Keratinocyte (primary cell): ENCODE data around the gene ESM1. TPM values are rescaled to one million over a fixed set of nuclear protein-coding genes. Genes with fewer than 3 reads are reported as not detected.

Experiments used
- DNase-seq: peaks from one replicate; pipeline ENCODE4 v3.0.0-alpha.2; 2011; ENCODE audit warnings: low read depth, missing footprints, low spot score
- FAIRE-seq: peaks from 2 replicates; lab custom pipeline; 2011; peaks lifted over from hg19 to GRCh38; lab: Jason Lieb, UNC
- H2AFZ ChIP-seq: 2 replicates; pipeline ENCODE4 v1.6.0; 2012; ENCODE audit warnings: low read length, control low read depth, inconsistent platforms; ENCODE audit not compliant: control insufficient read depth
- H3K27ac ChIP-seq: 2 replicates; pipeline ENCODE4 v1.5.1; 2011; ENCODE audit warnings: low read length; ENCODE audit not compliant: control insufficient read depth, insufficient read depth
- H3K27me3 ChIP-seq: 3 replicates; pipeline ENCODE4 v1.6.0; 2011; ENCODE audit warnings: low read length; ENCODE audit not compliant: control insufficient read depth, insufficient read depth; ENCODE audit errors: extremely low read depth
- H3K36me3 ChIP-seq, 2 experiments: 2 replicates in 1 of 2; 3 replicates in 1 of 2; pipeline ENCODE4 v1.5.1; 2011; ENCODE audit warnings: low read length in 2 of 2, mild to moderate bottlenecking in 1 of 2; ENCODE audit not compliant: control insufficient read depth in 2 of 2, insufficient read depth in 2 of 2; ENCODE audit errors: extremely low read depth in 1 of 2
- H3K4me1 ChIP-seq: 3 replicates; pipeline ENCODE4 v1.5.1; 2011; ENCODE audit warnings: low read length; ENCODE audit not compliant: control insufficient read depth, insufficient read depth; ENCODE audit errors: extremely low read depth
- H3K4me2 ChIP-seq: 3 replicates; pipeline ENCODE4 v1.6.0; 2011; ENCODE audit warnings: low read depth, low read length; ENCODE audit not compliant: control insufficient read depth, insufficient read depth; ENCODE audit errors: extremely low read depth
- H3K4me3 ChIP-seq, 3 experiments: fragments of 200-600 bp in 1 of 3; sonication (generic) in 1 of 3; 2 replicates in 2 of 3; 3 replicates in 1 of 3; pipeline ENCODE4 v1.5.1; 2011 to 2016; ENCODE audit warnings: low read length in 3 of 3, mild to moderate bottlenecking in 3 of 3, control low read depth in 2 of 3, inconsistent platforms in 1 of 3, low read depth in 1 of 3, mixed read lengths in 1 of 3, mixed run types in 1 of 3, moderate library complexity in 1 of 3; ENCODE audit not compliant: control insufficient read depth in 2 of 3, insufficient read depth in 2 of 3; ENCODE audit errors: extremely low read depth in 1 of 3
- H3K79me2 ChIP-seq: 2 replicates; pipeline ENCODE4 v1.6.0; 2012; ENCODE audit warnings: low read length; ENCODE audit not compliant: control insufficient read depth, insufficient read depth
- H3K9ac ChIP-seq: 3 replicates; pipeline ENCODE4 v1.6.0; 2011; ENCODE audit warnings: low read length; ENCODE audit not compliant: control insufficient read depth, insufficient read depth; ENCODE audit errors: extremely low read depth
- H3K9me1 ChIP-seq: 3 replicates; pipeline ENCODE4 v1.6.0; 2011; ENCODE audit warnings: low read length; ENCODE audit not compliant: control insufficient read depth, insufficient read depth; ENCODE audit errors: extremely low read depth
- H3K9me3 ChIP-seq: 2 replicates; pipeline ENCODE4 v1.5.1; 2012; ENCODE audit warnings: low read depth, low read length; ENCODE audit not compliant: control insufficient read depth
- H4K20me1 ChIP-seq: 3 replicates; pipeline ENCODE4 v1.6.0; 2011; ENCODE audit warnings: low read length; ENCODE audit not compliant: control insufficient read depth, insufficient read depth; ENCODE audit errors: extremely low read depth
- EZH2 ChIP-seq: IDR thresholded peaks from one replicate; pipeline ENCODE4 v1.6.1; 2012; ENCODE audit warnings: inconsistent platforms, mild to moderate bottlenecking, low read length, moderate library complexity
- dilution Hi-C: fragments of 300-500 bp; cut with MboI; formaldehyde crosslinking; loops from one replicate; pipeline ENCODE4 v1.7.0; 2020; ENCODE audit warnings: low sequenced_read_pairs; ENCODE audit not compliant: extremely low pct_ligation_motif_present
- polyA plus RNA-seq, 5 experiments: library from polyadenylated mRNA; depleted of rRNA in 3 of 5; stranded (reverse) in 3 of 5; stranded (forward) in 1 of 5; unstranded in 1 of 5; fragments of >200 nt; gene quantifications; 1 replicate in 1 of 5; 2 replicates in 3 of 5; 3 replicates in 1 of 5; pipeline versions ENCODE4 v1.2.1 to v1.2.3, GENCODE V29; 2011 to 2012; ENCODE audit warnings: missing spikeins in 2 of 5, low read depth in 1 of 5, low replicate concordance in 1 of 5
- TF ChIP-seq, protein P1 (sequence below), 3 experiments: IDR thresholded peaks in 1 of 3; conservative IDR thresholded peaks in 1 of 3; optimal IDR thresholded peaks in 1 of 3; 2 replicates in 2 of 3; 3 replicates in 1 of 3; pipeline versions ENCODE3 to v1.5.1; 2011; ENCODE audit warnings: low read length in 3 of 3, mild to moderate bottlenecking in 3 of 3, moderate library complexity in 2 of 3, control low read depth in 1 of 3, inconsistent platforms in 1 of 3; ENCODE audit not compliant: insufficient read depth in 2 of 3; ENCODE audit errors: extremely low read depth in 1 of 3

ESM1 gene
- polyA plus RNA-seq, 1 donor (not counting 4 experiments of a cell fraction or from before 2014, with no cell fraction given), result 0.07 TPM

DNA sequence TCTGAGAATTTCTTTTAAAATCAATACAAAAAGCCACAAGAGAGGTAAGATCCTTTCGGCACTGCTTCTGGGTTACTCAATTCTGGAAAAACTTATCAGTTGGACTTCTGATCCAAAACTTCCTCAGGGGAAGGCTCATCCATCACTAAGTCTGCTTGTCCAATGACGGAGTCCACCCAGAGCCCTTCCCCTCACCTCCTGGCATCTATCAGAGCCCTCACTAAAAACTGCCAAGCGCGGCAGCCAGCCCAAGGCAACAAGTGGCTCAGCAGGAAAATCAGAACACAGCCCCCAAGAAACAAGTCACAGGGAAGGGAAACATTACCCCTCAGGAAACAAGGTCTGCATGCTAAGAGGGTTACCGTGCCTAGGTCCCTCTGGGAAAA, 869 bp upstream of the ESM1 start:
- Histone ChIP-seq H3K4me1 (peaks cover 29% of the 10 kb centered on the region), H3K27ac (no peak overlapping the region), H3K9ac (no peak overlapping the region), H3K27me3 (peaks cover 3% of the 10 kb centered on the region), H3K9me1 (no peaks in the 10 kb centered on the region), H3K79me2 (no peaks in the 10 kb centered on the region), H3K4me3 (no peak overlapping the region), H3K9me3 (no peaks in the 10 kb centered on the region), H3K4me2 (peak overlapping the region; percentile 82), H2AFZ (no peak overlapping the region), H3K36me3 (no peaks in the 10 kb centered on the region), H4K20me1 (no peaks in the 10 kb centered on the region)
- TF ChIP-seq EZH2, result no peak
- TF ChIP-seq, protein P1, sequence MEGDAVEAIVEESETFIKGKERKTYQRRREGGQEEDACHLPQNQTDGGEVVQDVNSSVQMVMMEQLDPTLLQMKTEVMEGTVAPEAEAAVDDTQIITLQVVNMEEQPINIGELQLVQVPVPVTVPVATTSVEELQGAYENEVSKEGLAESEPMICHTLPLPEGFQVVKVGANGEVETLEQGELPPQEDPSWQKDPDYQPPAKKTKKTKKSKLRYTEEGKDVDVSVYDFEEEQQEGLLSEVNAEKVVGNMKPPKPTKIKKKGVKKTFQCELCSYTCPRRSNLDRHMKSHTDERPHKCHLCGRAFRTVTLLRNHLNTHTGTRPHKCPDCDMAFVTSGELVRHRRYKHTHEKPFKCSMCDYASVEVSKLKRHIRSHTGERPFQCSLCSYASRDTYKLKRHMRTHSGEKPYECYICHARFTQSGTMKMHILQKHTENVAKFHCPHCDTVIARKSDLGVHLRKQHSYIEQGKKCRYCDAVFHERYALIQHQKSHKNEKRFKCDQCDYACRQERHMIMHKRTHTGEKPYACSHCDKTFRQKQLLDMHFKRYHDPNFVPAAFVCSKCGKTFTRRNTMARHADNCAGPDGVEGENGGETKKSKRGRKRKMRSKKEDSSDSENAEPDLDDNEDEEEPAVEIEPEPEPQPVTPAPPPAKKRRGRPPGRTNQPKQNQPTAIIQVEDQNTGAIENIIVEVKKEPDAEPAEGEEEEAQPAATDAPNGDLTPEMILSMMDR (optimal IDR thresholded peaks at IDR 0.05 in 1 of 3, IDR thresholded peaks at IDR 0.05 in 1 of 3, conservative IDR thresholded peaks at IDR 0.05 in 1 of 3; ENCODE audit: extremely low read depth in 1 of 3, insufficient read depth in 2 of 3, low read length in 3 of 3), result no peak
- FAIRE-seq, result no peak
- no peak for DNase-seq
- dilution Hi-C loops, result no loop called here

DNA sequence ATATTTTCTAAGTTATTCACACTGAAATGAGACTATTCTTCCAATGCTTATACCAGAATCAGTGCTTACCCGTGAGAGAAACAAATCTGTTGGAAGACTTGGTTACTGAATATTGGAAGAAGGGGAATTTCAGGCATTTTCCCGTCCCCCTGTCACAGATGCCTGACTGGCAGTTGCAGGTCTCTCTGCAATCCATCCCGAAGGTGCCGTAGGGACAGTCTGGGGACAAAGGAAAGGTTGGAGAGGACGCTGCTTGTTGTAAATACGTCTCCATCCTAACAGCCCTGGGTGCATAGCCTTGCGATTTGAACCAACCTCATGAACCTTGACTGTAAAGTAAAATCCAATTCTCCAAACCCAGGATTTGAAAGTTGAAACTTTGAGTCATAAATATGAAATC, 3.5 kb downstream of the ESM1 start:
- H3K9me3 ChIP-seq, result no peaks in the 10 kb centered on the region
- FAIRE-seq, result no peak
- no peak overlapping the region for H3K27ac ChIP-seq
- H3K79me2 ChIP-seq, result no peaks in the 10 kb centered on the region
- no peaks in the 10 kb centered on the region for H4K20me1 ChIP-seq
- H3K4me3 ChIP-seq, result no peak overlapping the region
- H3K9ac ChIP-seq, result no peak overlapping the region
- H3K9me1 ChIP-seq, result no peaks in the 10 kb centered on the region
- H2AFZ ChIP-seq, result no peak overlapping the region
- H3K27me3 ChIP-seq, result peaks cover 3% of the 10 kb centered on the region
- TF ChIP-seq, protein P1 (optimal IDR thresholded peaks at IDR 0.05 in 1 of 3, IDR thresholded peaks at IDR 0.05 in 1 of 3, conservative IDR thresholded peaks at IDR 0.05 in 1 of 3; ENCODE audit: extremely low read depth in 1 of 3, insufficient read depth in 2 of 3, low read length in 3 of 3), result no peak
- no peak for TF ChIP-seq EZH2
- dilution Hi-C loops, result no loop called here
- H3K4me2 ChIP-seq, result no peak overlapping the region
- peaks cover 16% of the 10 kb centered on the region for H3K4me1 ChIP-seq
- no peaks in the 10 kb centered on the region for H3K36me3 ChIP-seq
- no peak for DNase-seq
